Caco-2 (cell line): ENCODE results near the gene GALT. TPM values are rescaled to one million over a fixed set of nuclear protein-coding genes. Genes with fewer than 3 reads are reported as not detected.

Source experiments
- BruUV-seq: library from RNA; stranded (reverse); fragments of 400-500 nt; replicated peaks from 2 replicates; lab custom pipeline; 2021; lab: Mats Ljungman, UMichigan
- CTCF ChIA-PET: fragments of 300-600 bp; sonication (Branson Sonifier 250); formaldehyde crosslinking; loops from one replicate; lab custom pipeline; 2022; ENCODE audit warnings: antibody characterized with exemption; lab: Charles Lee
- POLR2A ChIA-PET: fragments of 300-600 bp; sonication (Branson Sonifier 250); formaldehyde crosslinking; loops from one replicate; lab custom pipeline; 2022; ENCODE audit warnings: antibody characterized with exemption; lab: Charles Lee
- DNase-seq, 2 experiments: peaks; one replicate each; pipeline versions ENCODE4 v3.0.0 to v3.0.0-alpha.2; 2020 to 2022
- H3K27me3 ChIP-seq: replicated peaks from 2 replicates; pipeline ENCODE4 v1.6.0; 2011; ENCODE audit warnings: low read length; ENCODE audit not compliant: control insufficient read depth, insufficient read depth
- H3K36me3 ChIP-seq: 2 replicates; pipeline ENCODE4 v1.5.1; 2011; ENCODE audit warnings: low read length; ENCODE audit not compliant: control insufficient read depth, insufficient read depth
- H3K4me1 ChIP-seq: fragments of 250-450 bp; sonication (Bioruptor Pico); 2 replicates; pipeline ENCODE4 v1.5.1; 2020; ENCODE audit warnings: mild to moderate bottlenecking
- H3K4me3 ChIP-seq: 2 replicates; pipeline ENCODE4 v1.5.1; 2011; ENCODE audit warnings: low read depth, mild to moderate bottlenecking, control low read depth, low read length
- H3K9me3 ChIP-seq: fragments of 250-450 bp; sonication (Bioruptor Pico); 2 replicates; pipeline ENCODE4 v1.5.1; 2020; ENCODE audit warnings: mild to moderate bottlenecking, moderate library complexity
- H3K27ac Mint-ChIP-seq: one replicate; pipeline ENCODE4 v1.8.0; 2022; ENCODE audit warnings: mixed read lengths; ENCODE audit not compliant: unreplicated experiment
- H3K27me3 Mint-ChIP-seq: one replicate; pipeline ENCODE4 v1.8.0; 2022; ENCODE audit warnings: mixed read lengths; ENCODE audit not compliant: insufficient read depth, unreplicated experiment
- H3K36me3 Mint-ChIP-seq: one replicate; pipeline ENCODE4 v1.8.0; 2022; ENCODE audit warnings: mild to moderate bottlenecking, mixed read lengths; ENCODE audit not compliant: insufficient read depth, unreplicated experiment
- H3K4me1 Mint-ChIP-seq: one replicate; pipeline ENCODE4 v1.8.0; 2022; ENCODE audit warnings: low read depth, mixed read lengths; ENCODE audit not compliant: unreplicated experiment
- H3K4me3 Mint-ChIP-seq: one replicate; pipeline ENCODE4 v1.8.0; 2022; ENCODE audit warnings: mild to moderate bottlenecking, moderate library complexity, mixed read lengths; ENCODE audit not compliant: unreplicated experiment
- H3K9me3 Mint-ChIP-seq: one replicate; pipeline ENCODE4 v1.8.0; 2022; ENCODE audit warnings: mixed read lengths; ENCODE audit not compliant: unreplicated experiment
- CTCF ChIP-seq, 2 experiments: fragments of 200-600 bp in 1 of 2; IDR thresholded peaks; 1 replicate in 1 of 2; 2 replicates in 1 of 2; pipeline versions ENCODE4 v1.5.1 to v1.8.0; 2011 to 2022; ENCODE audit warnings: antibody characterized with exemption in 1 of 2, control low read depth in 1 of 2, inconsistent platforms in 1 of 2, low read depth in 1 of 2, low read length in 1 of 2, mild to moderate bottlenecking in 1 of 2, moderate library complexity in 1 of 2; ENCODE audit not compliant: insufficient read depth in 1 of 2, severe bottlenecking in 1 of 2, unreplicated experiment in 1 of 2
- intact Hi-C: fragments of 100-400 bp; cut with micrococcal nuclease; formaldehyde crosslinking; loops from one replicate; pipeline ENCODE4 v1.10.0; 2022; ENCODE audit not compliant: unreplicated experiment
- total RNA-seq: library from RNA; stranded (reverse); gene quantifications from 2 replicates; pipeline ENCODE4 v1.2.3, GENCODE V29; 2022

Gene GALT
- total RNA-seq, 1 experiment from 2014 or later: 50.1 TPM

GRCh38 chr9:34651876-34652601, 5.6 kb downstream of the GALT start, which contains the start of gene IL11RA:
IL11RA (plus strand) TSS chr9:34652185; CDS start chr9:34655218, 3,033 bp downstream.
- intact Hi-C loops: loop anchor here (1.0 to 10.0 kb wide), 4 partner anchors 8 to 53 kb away; partner anchors contain the start of gene SIGMAR1
- H3K4me1 Mint-ChIP-seq: peaks cover 30% of the 10 kb centered on the region
- H3K9me3 Mint-ChIP-seq: no peaks in the 10 kb centered on the region
- no peaks in the 10 kb centered on the region for H3K27me3 ChIP-seq
- H3K9me3 ChIP-seq: no peaks in the 10 kb centered on the region
- ChIA-PET POLR2A (interaction anchor here (0.7 to 2.6 kb wide), 4 partner anchors 13 to 129 kb away, joined by 3 to 11 read pairs (median 4); partner anchors contain the start of gene SIGMAR1), CTCF (interaction anchor here (1.4 kb wide), 3 partner anchors 10 to 18 kb away, joined by 4 to 5 read pairs (median 5); partner anchors contain the start of gene SIGMAR1)
- no peaks in the 10 kb centered on the region for H3K27me3 Mint-ChIP-seq
- DNase-seq: peak; percentile 97 to 98
- peak within 1 kb of the TSS; percentile 62 for H3K27ac Mint-ChIP-seq
- H3K36me3 ChIP-seq: no peaks in the 10 kb centered on the region
- H3K4me3 ChIP-seq: peak within 1 kb of the TSS; percentile 31
- peaks cover 30% of the 10 kb centered on the region for H3K4me1 ChIP-seq
- no TSS peak for BruUV-seq
- TF ChIP-seq CTCF (IDR thresholded peaks at IDR 0.05; ENCODE audit: insufficient read depth in 1 of 2, low read depth in 1 of 2, low read length in 1 of 2, severe bottlenecking in 1 of 2, unreplicated experiment in 1 of 2): peak in 1 of 2 experiments; percentile 20
- H3K36me3 Mint-ChIP-seq: peaks cover 28% of the 10 kb centered on the region
- peak within 1 kb of the TSS; percentile 66 for H3K4me3 Mint-ChIP-seq

GRCh38 chr9:34652602-34653000, 6.1 kb downstream of the GALT start:
- no peaks in the 10 kb centered on the region for H3K27me3 Mint-ChIP-seq
- TF ChIP-seq CTCF (IDR thresholded peaks at IDR 0.05; ENCODE audit: insufficient read depth in 1 of 2, low read depth in 1 of 2, low read length in 1 of 2, severe bottlenecking in 1 of 2, unreplicated experiment in 1 of 2): no peak
- intact Hi-C loops: loop anchor here (1.0 to 10.0 kb wide), 4 partner anchors 8 to 52 kb away; partner anchors contain the start of gene SIGMAR1
- Histone ChIP-seq H3K4me3 (peak overlapping the region; percentile 2; the same call in 1 of the 2 replicates), H3K36me3 (no peaks in the 10 kb centered on the region), H3K4me1 (peaks cover 25% of the 10 kb centered on the region), H3K27me3 (no peaks in the 10 kb centered on the region), H3K9me3 (no peaks in the 10 kb centered on the region)
- BruUV-seq: no TSS peak
- no peak for DNase-seq
- H3K4me3 Mint-ChIP-seq: peak overlapping the region; percentile 66
- no peaks in the 10 kb centered on the region for H3K9me3 Mint-ChIP-seq
- CTCF ChIA-PET: no interaction called here
- peaks cover 26% of the 10 kb centered on the region for H3K4me1 Mint-ChIP-seq
- POLR2A ChIA-PET: interaction anchor here (2.6 kb wide), 1 partner anchor 15 kb away, joined by 11 read pairs; the partner anchor contains the start of gene SIGMAR1
- H3K36me3 Mint-ChIP-seq: peaks cover 28% of the 10 kb centered on the region
- H3K27ac Mint-ChIP-seq: peak overlapping the region; percentile 62
